Measurements from ENCODE around the gene TALDO1.

The TALDO1 gene

DNA sequence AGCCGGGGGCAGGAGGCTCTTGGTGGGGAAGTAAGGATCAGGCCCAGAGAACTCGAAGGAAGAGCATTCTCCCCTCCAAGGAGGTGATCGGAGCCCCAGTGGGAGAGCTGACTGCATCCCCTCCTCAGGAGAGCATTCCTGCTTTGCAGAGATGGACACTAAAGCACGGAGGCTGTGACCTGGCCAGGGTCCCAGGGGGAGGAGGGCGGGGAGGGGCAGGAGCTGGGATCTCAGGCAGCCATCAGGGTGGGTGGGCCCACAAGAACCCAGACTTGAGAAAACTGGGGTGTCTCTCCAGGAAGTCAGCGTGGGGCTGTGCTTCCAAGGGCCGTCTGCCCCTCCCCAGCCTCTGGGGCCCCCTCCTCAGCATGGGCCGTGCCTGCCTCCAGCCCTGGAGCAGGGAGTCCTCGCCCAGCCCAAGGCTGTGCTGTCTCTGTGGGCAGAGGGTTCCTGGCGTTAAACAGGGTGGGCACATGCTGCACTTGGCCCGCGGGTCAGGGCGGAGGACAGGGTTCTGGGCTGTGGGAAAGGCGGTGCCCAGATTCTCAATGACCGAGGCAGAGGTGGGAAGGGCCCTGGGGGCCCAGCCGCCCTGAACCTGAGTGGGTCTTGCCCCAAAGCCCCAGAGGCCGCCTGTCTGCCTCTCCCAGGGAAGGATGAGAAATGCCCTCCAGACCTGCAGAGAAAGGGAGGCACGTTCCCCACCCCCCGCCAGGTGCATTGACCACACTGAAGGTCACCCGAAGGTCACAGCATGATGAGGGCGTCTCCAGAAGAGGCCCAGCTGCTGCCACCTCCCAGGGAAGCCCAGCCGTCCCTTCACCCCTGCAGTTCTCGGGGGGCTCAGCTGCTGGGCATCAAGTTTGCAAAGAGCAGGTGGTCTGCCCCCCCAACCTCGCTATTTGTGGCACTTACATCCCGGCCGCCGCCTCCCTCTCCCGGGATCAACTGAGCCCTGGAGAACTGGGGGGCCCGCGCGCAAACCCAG is 42.0 kb downstream of the TALDO1 start:
- DNase-seq, result no peak

- no peak for DNase-seq
Measured at GRCh38 chr11:789943-790342, 42.7 kb downstream of the TALDO1 start, which contains the start of gene CEND1. Gene CEND1, minus strand, starts transcription at chr11:790090. Its CDS starts 1,514 bp downstream, at chr11:788576.

DNA sequence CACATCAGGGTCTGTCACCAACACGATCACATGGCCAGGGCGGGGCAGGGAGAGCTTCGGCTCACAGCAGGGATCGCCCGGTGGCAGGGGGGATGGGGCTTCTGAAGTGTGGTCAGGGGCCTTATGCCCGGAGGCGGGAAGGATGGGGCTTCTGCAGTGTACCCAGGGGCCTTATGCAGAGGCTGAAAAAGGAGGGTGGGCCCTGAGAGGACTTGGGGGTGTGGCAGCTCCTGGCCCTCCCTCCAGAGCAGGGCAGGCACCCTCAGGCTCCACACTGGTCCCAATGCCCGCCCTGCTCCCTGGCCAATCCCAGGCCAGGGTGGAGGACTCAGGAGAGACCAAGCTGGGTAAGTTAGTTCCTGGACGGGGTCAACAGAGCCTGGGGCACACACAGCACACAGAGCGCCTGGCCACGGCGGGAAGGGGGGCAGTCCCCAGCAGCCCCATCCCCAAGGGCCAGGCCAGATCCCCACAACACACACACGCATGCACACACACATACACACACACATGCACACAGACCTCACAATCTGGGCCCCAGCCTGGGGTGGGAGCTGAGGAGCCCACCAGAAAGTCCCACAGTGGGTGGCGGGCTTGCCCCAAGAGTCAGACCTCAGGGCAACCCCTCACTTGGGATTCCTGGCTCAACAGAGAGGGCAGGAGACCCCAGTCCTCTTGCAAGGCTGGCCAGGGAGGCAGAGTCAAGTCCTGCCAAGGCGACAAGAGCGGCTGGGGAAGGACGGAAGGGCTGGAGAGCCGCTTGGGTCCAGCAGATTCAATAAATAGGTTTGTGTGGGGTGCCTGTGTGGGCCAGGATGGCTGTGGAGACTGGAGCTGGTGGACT is 43.7 kb downstream of the TALDO1 start:
- DNase-seq, result no peak

DNA sequence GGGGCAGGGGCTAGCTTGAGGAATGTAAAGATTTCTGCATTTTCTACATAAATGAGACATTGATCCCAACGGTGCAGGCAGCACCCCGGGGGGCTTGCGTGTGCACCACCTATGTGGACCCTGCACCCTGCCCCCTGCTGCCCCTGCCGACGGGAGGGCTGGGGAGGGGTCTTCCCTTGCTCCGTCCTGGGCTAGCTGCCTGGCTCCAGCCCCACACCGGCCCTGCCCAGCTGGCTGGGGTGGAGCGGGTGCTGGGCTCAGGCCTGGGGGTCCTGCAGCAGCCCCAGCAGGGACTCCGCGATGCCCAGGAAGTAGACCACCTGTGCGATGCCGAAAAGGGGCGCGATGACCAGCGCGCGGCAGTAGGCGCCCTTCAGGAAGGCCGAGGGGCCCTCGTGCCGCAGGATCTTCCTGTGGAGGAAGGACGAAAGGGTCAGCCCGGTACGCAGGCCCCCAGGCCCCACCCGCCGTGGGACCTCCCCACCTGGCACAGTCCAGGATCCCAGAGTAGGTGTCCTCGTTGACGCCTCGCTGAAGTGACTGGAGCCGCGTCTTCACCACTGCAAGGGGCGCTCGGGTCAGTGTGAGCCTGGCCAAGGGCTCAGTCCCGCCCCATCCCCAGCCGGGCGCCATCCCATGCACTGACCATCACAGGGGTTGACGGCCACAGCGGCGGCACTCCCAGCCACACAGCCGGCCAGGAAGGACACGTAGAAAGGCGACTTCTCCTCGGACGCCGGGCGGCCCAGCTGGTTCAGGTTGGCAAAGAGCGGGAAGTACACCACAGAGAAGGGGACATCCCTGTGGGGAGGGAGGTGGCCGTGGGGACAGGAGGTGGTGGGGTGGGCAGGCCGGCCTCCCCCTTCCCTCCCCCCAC is 44.6 kb downstream of the TALDO1 start:
- DNase-seq, result no peak

DNA sequence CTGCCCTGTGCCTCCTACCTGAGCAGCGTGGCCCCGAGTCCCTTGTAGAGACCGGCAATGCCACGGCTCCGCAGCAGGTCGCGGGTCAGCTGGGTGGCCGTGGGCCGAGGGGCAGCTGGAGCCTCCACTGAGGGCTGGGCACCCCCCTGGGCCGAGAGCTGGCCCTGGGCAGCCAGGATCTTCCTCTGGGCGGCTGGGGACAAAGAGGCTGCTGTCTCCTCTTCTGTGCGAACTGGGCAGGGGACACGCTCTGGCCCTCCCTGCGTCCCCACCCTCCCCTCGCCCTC is 45.2 kb downstream of the TALDO1 start:
- DNase-seq, result no peak

- DNase-seq, result no peak
Measured at GRCh38 chr11:792873-793272, 45.6 kb downstream of the TALDO1 start.

DNA sequence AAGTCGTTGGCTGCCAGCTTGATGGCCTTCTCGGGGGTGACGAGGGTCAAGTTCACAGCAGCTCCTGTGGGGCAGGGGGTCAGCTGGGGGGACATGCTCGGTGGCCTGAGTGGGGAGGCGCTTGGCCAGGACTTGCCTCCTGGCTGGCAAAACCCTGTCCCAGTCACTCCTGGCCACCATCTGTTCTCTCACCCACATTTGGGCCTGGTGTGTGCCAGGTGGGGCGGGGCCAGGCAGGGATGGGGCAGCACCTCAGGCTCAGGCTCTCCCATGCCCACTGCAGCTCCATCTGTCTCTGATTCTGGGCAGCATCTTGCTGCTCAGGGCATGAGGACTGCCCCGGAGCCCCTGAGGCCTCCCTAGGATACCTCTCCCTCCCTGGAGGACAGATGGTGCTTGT is 46.3 kb downstream of the TALDO1 start:
- no peak for DNase-seq

GRCh38 chr11:794013-794765 is 46.9 kb downstream of the TALDO1 start:
- no peak for DNase-seq

DNA sequence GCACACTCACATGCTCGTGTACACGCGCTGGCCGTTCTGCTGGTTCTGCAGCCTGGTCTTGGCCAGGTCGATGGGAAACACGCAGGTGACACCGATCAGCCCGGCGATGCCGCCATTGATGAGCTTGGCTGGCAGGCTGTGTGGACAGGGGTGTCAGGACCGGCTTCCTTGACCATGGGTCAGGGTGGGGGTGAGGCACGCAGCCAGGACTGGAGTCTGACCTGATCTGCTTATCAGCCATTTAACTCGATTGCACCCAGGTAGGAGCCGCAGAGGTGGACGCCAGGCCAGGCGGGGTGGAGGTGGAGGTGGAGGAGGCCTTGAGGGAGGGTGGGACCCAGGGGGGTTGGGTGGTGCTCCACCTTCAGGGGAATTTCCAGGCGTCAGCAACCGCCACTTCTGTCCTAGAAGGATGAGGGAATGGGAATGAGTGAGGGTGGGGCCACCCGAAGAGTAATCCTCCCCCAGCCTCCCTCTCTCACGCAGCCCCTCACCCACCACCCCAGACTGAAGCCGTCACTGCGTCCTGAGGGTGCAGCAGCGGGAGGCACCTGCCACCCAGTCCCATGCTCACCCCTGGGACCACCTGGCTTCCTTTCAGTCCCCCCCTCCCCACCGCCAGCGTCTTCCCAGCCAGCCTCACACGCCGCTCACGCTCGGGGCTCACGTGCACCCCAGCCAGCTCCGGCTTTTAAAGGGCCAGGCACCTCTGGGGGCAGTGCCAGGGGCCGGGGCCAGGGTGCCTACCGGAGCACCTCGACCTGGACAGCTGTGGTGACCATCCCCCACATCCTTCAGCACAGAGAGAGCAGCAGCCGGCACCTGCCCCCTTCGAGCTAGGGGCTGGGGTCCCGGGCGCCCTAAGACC is 47.7 kb downstream of the TALDO1 start:
- DNase-seq, result no peak

DNA sequence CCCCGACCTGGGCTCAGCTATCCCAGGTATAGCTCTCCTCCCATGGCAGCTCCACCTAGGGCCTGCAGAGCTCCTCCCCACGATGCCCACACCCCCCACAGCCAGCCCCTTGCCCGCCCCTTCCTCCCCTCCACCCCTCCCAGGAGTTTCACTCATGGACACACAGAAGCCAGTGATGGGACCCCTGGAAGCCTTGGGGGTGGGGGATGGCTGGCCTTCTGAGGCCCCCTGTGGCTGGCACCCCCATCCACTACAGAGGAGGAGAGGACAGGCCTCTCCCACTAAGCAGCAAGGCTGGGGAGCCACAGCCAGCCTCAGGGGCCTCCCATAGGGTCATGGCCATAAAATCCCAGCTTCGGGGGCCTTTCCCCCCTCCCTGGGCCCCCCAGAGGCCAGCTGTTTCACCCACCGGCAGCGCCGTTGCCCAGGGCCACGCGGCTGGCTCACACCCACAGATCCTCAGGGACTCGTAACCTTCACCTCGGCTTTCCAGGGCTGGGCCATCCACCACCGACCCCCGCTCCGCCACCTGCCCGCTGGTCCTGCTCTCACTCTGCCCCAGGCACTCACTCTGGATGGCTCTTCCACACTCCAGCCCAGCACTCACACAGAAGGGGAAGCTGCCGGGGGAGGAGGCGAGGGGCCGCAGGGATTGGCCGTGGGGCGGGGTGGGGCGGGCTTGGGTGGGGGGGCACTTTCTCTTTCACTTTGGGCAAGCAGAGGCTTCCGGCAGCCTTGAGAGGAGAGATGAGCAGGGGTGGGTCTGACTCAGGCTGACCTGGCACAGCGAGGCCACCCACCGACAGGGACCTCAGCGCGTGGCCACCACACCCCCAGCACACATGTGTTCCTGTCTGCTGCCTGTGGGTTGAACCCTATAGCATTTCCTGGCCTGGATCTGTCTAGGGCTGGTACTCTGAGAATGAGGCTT is 48.6 kb downstream of the TALDO1 start:
- peak; percentile 68 for DNase-seq

GRCh38 chr11:796565-797295 is 49.5 kb downstream of the TALDO1 start:
- no peak for DNase-seq

DNA sequence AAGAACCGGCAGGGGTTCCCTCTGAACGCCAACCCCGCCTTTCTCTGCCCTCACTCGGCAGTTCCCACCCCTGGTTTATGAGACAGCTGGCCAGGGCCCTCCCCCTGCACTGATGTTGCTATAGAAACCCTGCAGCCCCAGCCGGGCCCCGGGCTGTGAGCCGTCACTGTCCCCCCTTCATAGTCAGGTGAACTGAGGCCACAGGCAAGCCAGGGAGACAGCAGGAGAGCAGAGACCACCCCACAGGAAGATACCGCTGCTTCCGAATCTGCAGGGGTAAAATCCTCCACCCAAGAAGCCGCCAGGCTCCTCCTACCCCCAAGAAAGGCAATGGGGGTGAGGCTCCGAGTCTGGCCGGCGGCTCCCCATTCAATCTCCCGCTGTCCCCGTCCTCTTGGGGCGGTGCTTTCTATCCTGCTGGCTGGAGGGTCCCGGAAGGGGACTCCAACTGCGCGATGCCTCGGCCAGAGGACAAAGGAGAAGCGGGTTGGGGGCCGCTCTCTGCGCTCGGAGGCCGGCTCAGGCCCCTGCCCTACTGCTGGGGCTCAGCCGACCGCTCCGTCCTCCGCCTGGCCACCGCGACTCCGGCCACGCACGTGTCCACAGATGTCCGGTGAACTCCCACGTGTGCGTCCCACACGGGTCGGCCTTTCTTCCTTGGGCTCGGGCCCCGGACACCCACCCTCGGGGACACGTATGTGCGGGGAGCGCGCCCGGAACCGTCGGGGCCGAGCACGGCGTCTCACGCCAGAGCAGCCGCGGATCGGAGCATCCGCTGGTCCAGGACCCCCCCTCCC is 50.2 kb downstream of the TALDO1 start:
- DNase-seq, result peak; percentile 50

DNA sequence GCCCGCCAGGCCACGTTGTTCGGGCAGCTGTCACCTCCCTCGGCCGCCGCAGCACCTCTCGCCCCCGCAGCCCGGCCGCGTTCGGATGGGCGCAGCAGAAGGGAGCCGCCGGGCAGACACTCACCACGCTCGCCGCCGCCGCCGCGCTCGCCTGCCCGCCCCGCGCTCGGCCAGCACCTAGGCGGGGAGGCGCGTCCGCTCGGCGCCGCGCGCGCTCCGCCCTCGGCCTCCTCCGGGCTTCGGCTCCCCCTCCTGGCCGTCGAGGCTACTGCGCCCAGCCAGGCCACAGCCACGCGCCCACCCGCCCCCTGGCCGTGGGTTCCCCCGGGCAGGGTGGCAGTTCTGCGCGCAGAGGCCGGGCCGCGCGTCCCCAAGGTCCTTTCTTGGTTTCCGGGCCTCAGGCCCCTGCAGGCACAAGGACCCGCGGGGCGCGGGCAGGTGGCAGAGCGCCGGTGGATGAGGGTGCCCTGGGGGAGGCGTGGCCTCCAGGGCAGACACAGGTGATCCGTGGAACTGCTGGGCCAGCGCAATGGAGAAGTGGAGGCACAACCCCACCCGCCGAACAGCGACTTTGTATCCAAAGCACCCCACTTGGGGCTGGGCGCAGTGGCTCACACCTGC is 50.9 kb downstream of the TALDO1 start, which contains the start of gene SLC25A22:
SLC25A22 (minus strand) TSS at position 189 of the 621 bp plus-strand sequence. CDS start 3,275 bp downstream, outside the sequence.
- DNase-seq, result peak; percentile 79

DNA sequence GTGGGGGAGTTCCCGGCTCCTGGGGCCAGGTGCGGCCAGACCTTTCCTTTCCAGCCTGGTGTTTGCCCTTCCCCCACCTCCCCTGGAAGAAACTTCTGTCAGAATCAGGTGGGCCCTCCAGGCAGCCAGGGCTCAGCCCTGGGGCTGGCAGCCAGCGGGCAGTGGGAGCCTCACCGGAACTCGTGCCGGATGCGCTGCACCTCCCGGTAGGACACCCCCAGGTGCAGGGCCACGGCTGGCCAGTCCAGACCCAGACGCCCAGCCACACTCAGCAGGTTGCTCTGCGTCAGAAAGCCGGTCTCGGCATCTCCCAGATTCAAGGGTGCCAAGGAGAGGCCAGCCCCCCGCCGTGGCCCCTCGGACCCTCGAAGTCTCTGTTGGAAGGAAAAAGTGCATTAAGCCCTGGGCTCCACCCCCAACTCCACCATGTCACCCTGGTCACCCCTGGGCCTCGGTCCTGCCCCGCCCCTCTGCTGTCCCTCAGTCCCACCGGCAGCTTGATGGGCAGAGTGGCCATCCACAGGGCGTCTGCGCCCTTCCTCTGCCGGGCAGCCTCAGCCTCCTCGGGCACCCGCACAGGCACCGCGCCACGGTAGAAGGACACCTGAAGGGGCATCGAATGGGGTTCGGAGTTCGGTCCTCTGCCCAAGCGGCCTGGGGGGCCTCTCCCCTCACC is 52.5 kb downstream of the TALDO1 start:
- DNase-seq, result no peak

- DNase-seq, result no peak
Measured at GRCh38 chr11:800473-800872, 53.2 kb downstream of the TALDO1 start.

DNA sequence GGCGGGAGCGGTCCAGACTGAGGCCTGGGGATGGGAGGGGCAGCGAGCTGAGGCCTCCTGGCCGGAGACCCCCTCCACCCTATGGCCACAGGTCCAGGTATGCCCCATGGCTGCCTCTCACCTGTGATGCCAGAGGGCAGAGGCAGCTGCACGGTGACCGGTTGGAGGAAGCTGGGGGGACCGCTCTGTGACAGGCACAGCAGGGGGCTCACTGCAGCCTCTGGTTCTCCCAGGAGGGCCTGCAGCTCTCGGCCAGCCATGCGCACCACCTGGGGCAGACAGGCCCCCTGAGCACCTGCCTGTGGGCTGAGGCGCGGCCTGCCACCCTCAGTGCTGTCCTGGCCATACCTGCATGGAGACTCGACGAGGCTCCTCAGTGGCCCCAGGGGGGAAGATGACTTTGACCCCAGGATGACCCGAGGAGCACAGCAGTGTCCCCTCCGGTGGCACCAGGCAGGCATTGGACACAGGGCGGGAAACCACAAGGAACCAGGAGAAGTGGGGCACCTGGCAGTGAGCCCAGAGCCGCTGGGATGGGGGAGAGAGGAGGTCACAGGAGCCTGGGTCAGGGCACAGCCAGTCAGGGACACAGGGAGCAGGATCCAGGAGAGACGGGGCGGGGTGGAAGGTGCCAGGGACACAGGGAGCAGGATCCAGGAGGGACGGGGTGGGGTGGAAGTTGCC is 54.0 kb downstream of the TALDO1 start:
- no peak for DNase-seq
